ENCODE results near the gene GARNL3.

- TF ChIP-seq CTCF (IDR thresholded peaks at IDR 0.05) = no peak
- no peak for TF ChIP-seq EZH2 (IDR thresholded peaks at IDR 0.05; ENCODE audit: borderline replicate concordance, insufficient read depth, low read depth, low read length, poor library complexity, severe bottlenecking)
These were observed 106.4 kb downstream of the GARNL3 start for GRCh38 chr9:127370672-127371648.
